Ectodermal cell (in vitro differentiated cells): ENCODE measurements around the gene FAM174B.

Source experiments
- H3K27ac ChIP-seq: 2 replicates; pipeline ENCODE4 v1.7.0; 2013; ENCODE audit warnings: mild to moderate bottlenecking, low read depth, low read length; ENCODE audit not compliant: insufficient read depth, poor library complexity, severe bottlenecking
- H3K27me3 ChIP-seq: 2 replicates; pipeline ENCODE4 v1.7.0; 2013; ENCODE audit warnings: mild to moderate bottlenecking, low read length; ENCODE audit not compliant: insufficient read depth, control insufficient read depth, poor library complexity, severe bottlenecking
- H3K36me3 ChIP-seq: one replicate; pipeline ENCODE4 v1.7.0; 2013; ENCODE audit warnings: low read length; ENCODE audit not compliant: control insufficient read depth, insufficient read depth
- H3K4me1 ChIP-seq: one replicate; pipeline ENCODE4 v1.7.0; 2013; ENCODE audit warnings: low read length; ENCODE audit not compliant: control insufficient read depth, insufficient read depth
- H3K4me3 ChIP-seq: 2 replicates; pipeline ENCODE4 v1.7.0; 2013; ENCODE audit warnings: low read depth, low read length, control low read depth; ENCODE audit not compliant: insufficient read depth
- H3K9me3 ChIP-seq: 2 replicates; pipeline ENCODE4 v1.7.0; 2013; ENCODE audit warnings: mild to moderate bottlenecking, low read length, moderate library complexity; ENCODE audit not compliant: control insufficient read depth
- WGBS, 2 experiments: methylation state at CpG; one replicate each; pipeline ENCODE4 v1.1.7; 2013; ENCODE audit warnings: missing lambda C conversion rate in 2 of 2; 5-methylcytosine and 5-hydroxymethylcytosine counted together

Gene FAM174B

GRCh38 chr15:92601592-92602266, 53.8 kb downstream of the FAM174B start:
- Histone ChIP-seq H3K27ac (no peak overlapping the region), H3K9me3 (no peaks in the 10 kb centered on the region), H3K4me3 (no peak overlapping the region), H3K36me3 (no peaks in the 10 kb centered on the region), H3K4me1 (no peaks in the 10 kb centered on the region), H3K27me3 (no peaks in the 10 kb centered on the region)
- WGBS, 2 experiments, result 88 to 96% methylated on average over 3 of the region's 3 CpGs

GRCh38 chr15:92600856-92601255, 54.7 kb downstream of the FAM174B start:
- Histone ChIP-seq H3K4me3 (no peak overlapping the region), H3K9me3 (no peaks in the 10 kb centered on the region), H3K4me1 (no peaks in the 10 kb centered on the region), H3K27ac (no peak overlapping the region), H3K27me3 (no peaks in the 10 kb centered on the region), H3K36me3 (no peaks in the 10 kb centered on the region)
- 92% methylated on average over 3 of the region's 3 CpGs for WGBS, 2 experiments

GRCh38 chr15:92599394-92599970, 56.1 kb downstream of the FAM174B start:
- Histone ChIP-seq H3K9me3 (no peaks in the 10 kb centered on the region), H3K27ac (no peak overlapping the region), H3K27me3 (no peaks in the 10 kb centered on the region), H3K4me1 (peaks cover 7% of the 10 kb centered on the region), H3K4me3 (no peak overlapping the region), H3K36me3 (no peaks in the 10 kb centered on the region)
- WGBS, 2 experiments, result 93% methylated on average over 4 of the region's 4 CpGs

GRCh38 chr15:92597548-92597947, 58.0 kb downstream of the FAM174B start:
- H3K27ac ChIP-seq, result no peak overlapping the region

GRCh38 chr15:92596623-92597022, 59.0 kb downstream of the FAM174B start:
- H3K4me3 ChIP-seq, result no peak overlapping the region
- WGBS, 2 experiments, result 93 to 95% methylated on average over 5 of the region's 5 CpGs

More at GRCh38 chr15:92597548-92597947, 58.0 kb downstream of the FAM174B start:
- H3K9me3 ChIP-seq, result no peaks in the 10 kb centered on the region
- H3K4me3 ChIP-seq, result no peak overlapping the region
- WGBS, 2 experiments, result 82 to 85% methylated on average over 6 of the region's 6 CpGs
- H3K27me3 ChIP-seq, result no peaks in the 10 kb centered on the region
- no peaks in the 10 kb centered on the region for H3K36me3 ChIP-seq
- peaks cover 7% of the 10 kb centered on the region for H3K4me1 ChIP-seq

GRCh38 chr15:92595506-92596381, 59.8 kb downstream of the FAM174B start:
- Histone ChIP-seq H3K27ac (no peak overlapping the region), H3K27me3 (no peaks in the 10 kb centered on the region), H3K4me3 (no peak overlapping the region), H3K36me3 (no peaks in the 10 kb centered on the region), H3K4me1 (peaks cover 7% of the 10 kb centered on the region), H3K9me3 (no peaks in the 10 kb centered on the region)
- WGBS, 2 experiments, result 94 to 96% methylated on average over 18 to 19 of the region's 19 CpGs

More at GRCh38 chr15:92596623-92597022, 59.0 kb downstream of the FAM174B start:
- Histone ChIP-seq H3K36me3 (no peaks in the 10 kb centered on the region), H3K27ac (no peak overlapping the region), H3K9me3 (no peaks in the 10 kb centered on the region), H3K4me1 (peaks cover 7% of the 10 kb centered on the region), H3K27me3 (no peaks in the 10 kb centered on the region)

GRCh38 chr15:92591275-92591674, 64.3 kb downstream of the FAM174B start:
- Histone ChIP-seq H3K4me1 (peaks cover 14% of the 10 kb centered on the region), H3K9me3 (no peaks in the 10 kb centered on the region), H3K27ac (no peak overlapping the region), H3K27me3 (no peaks in the 10 kb centered on the region), H3K36me3 (no peaks in the 10 kb centered on the region), H3K4me3 (no peak overlapping the region)
- 71 to 83% methylated on average over 4 of the region's 5 CpGs for WGBS, 2 experiments

- Histone ChIP-seq H3K27me3 (no peaks in the 10 kb centered on the region), H3K9me3 (no peaks in the 10 kb centered on the region), H3K4me3 (no peak overlapping the region), H3K36me3 (no peaks in the 10 kb centered on the region), H3K27ac (no peak overlapping the region), H3K4me1 (peaks cover 13% of the 10 kb centered on the region)
- 92 to 97% methylated on average over 6 of the region's 6 CpGs for WGBS, 2 experiments
Measured at GRCh38 chr15:92586966-92587365, 68.6 kb downstream of the FAM174B start.

GRCh38 chr15:92586383-92586942, 69.1 kb downstream of the FAM174B start:
- Histone ChIP-seq H3K9me3 (no peaks in the 10 kb centered on the region), H3K27ac (no peak overlapping the region), H3K4me1 (peaks cover 13% of the 10 kb centered on the region), H3K4me3 (no peak overlapping the region), H3K27me3 (no peaks in the 10 kb centered on the region), H3K36me3 (no peaks in the 10 kb centered on the region)
- 88 to 90% methylated on average over 8 of the region's 8 CpGs for WGBS, 2 experiments

- WGBS, 2 experiments, result 98 to 100% methylated on average over 3 to 4 of the region's 4 CpGs
Measured at GRCh38 chr15:92584105-92584504, 71.5 kb downstream of the FAM174B start.

More at GRCh38 chr15:92584105-92584504, 71.5 kb downstream of the FAM174B start:
- H3K4me3 ChIP-seq, result no peak overlapping the region
- H3K27ac ChIP-seq, result no peak overlapping the region
- H3K4me1 ChIP-seq, result peaks cover 13% of the 10 kb centered on the region
- H3K27me3 ChIP-seq, result no peaks in the 10 kb centered on the region
- no peaks in the 10 kb centered on the region for H3K9me3 ChIP-seq
- H3K36me3 ChIP-seq, result no peaks in the 10 kb centered on the region
